ENCODE measurements around the gene MCCC1.
"Not testable (repeated sequence)": the region's sequence is repeated elsewhere in the genome, so short reads cannot be mapped to it uniquely, and the experiment has no call there.

The MCCC1 gene

GRCh38 chr3:183038757-183039156, 60.5 kb downstream of the MCCC1 start:
- no peak for DNase-seq

DNA sequence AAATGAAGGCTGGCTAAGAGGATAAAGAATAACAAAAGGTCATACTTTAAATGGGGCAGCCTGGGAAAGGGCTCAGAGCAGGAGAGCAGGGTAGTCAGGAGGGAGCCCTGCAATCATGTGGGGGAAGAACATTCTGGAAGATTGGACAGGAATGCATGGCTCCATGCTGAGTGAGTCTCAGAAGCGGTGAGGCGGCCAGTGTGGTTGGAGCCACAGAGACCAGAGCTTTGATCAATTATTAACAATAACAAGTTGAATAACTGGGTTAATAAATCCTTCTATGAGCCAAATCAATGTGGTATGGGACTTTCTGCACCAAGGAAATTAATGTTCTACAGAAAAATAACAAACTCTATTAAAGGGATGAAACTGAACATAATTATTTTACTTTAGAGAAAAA, 61.1 kb downstream of the MCCC1 start:
- no peak for DNase-seq

DNA sequence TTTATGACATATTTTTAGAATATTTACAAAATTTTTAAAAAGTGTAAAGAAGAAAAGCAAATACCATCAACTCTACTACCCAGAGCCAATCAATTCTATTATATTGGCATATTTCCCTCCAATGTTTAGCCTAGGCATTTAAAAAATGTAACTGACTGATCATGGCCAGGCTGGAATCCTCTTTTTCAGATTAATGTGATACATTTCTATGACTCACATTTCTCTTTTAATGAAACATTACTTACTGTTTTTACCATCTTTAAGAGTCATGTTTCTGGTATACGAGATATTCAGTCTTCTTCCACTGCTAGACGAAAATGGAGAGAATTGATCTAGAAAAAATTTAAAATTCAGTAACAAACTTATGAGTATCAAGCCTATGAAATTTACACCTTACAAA, 65.5 kb downstream of the MCCC1 start:
- no peak for DNase-seq

DNA sequence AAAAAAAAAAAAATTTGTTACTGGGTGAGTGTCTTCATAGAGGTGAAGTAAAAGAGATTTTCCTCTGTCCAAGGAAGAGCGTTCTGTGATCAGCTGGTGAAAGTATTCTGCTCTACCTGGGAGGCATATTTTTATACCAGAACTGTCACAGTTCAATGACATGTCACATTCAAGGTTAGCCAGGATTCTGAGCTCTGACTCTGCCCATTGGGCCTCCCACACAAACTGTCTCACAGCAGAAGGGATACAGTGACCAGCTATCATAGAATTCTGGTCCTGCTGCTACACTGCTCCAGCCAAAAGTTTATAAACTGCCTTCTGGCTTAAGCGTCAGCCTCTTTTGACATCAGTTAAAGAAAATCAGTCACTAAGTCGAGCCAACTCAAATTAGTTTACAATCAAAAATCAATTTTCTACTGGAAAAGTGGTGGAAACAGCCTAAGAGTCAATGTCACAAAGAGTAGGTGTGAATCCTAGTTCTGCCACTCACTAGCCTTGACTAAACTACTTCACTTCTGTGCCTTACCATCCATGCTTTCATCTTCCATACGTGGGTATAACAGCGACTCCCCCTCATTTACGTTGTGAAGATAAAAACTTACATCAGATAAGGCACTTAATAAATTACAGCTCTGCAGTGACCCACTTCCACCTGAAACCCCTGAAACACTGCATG, 66.3 kb downstream of the MCCC1 start:
- no peak for DNase-seq

GRCh38 chr3:183031826-183032225, 67.5 kb downstream of the MCCC1 start:
- no peak for DNase-seq

- DNase-seq = no peak
These were observed 70.9 kb downstream of the MCCC1 start for GRCh38 chr3:183028416-183028815.

DNA sequence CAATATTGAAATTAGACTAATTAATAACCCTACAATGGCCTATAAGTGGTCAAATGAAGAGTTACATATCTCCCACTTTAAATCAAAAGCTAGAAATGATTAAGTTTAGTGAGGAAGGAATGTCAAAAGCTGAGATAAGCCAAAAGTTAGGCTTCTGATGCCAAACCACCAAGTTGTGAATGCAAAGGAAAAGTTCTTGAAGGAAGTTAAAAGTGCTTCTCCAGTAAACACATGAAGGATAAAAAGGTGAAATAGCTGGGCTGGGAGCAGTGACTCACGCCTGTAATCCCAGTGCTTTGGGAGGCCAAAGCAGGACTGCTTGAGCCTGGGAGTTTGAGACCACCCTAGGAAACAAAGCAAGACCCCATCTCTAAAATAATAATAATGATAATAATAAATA, 72.0 kb downstream of the MCCC1 start:
- DNase-seq = no peak

- no peak for DNase-seq
These were observed 76.3 kb downstream of the MCCC1 start for GRCh38 chr3:183022936-183023516.

- DNase-seq = peak; percentile 1
These were observed 80.7 kb downstream of the MCCC1 start for GRCh38 chr3:183018421-183019192.

DNA sequence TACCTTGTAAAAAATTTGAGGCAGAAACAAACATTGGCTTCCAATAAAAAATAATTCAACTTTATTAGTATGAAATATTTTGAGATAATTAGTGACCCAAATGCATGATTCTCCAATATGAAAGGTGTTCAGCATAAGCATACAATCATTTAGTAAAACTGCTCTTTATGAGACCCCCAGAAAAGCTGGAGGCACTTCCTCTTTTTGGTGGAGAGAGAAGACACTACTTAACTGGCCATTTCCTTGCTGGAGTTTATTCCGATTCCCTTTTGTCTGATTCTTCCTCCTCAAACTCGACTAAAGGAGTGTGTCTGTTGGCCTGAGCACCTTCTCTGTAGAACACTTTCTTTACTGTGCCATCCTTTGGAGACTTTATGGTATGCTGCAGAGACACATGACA, 84.1 kb downstream of the MCCC1 start:
- DNase-seq = no peak

DNA sequence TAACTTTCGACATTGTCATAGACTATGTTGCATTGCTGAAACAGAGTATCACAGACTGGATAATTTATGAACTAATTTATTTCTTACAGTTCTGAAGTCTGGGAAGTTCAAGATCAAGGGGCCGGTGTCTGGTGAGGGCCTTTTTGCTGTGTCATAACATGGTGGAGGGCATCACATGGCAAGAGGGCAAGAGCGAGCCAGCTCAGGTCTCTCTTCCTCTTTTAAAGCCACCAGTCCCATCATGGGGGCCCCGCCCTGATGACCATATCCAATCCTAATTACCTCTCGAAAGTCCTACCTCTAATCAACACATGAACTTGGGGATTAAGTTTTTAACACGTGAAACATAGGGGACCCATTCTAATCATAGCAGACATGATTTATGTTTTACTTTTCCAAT, 85.4 kb downstream of the MCCC1 start:
- no peak for DNase-seq

DNA sequence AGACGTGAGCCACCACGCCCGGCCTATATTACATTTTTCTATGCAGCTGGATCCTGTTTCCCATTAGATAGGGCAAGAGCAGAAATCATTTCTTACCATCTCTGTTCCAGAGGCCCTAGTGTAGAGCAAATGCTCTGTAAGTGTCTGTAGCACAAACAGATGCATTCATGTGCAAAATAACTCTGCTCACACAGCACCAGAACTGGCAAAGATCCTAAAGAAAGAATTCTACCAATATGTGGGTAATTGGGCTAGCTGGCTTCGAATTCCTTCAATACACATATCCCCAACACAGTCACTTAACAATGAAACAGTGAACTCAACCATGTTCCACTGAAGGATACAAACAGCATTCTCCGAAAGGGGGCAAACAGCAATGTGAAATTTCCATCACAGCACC, 86.2 kb downstream of the MCCC1 start:
- DNase-seq = no peak

DNA sequence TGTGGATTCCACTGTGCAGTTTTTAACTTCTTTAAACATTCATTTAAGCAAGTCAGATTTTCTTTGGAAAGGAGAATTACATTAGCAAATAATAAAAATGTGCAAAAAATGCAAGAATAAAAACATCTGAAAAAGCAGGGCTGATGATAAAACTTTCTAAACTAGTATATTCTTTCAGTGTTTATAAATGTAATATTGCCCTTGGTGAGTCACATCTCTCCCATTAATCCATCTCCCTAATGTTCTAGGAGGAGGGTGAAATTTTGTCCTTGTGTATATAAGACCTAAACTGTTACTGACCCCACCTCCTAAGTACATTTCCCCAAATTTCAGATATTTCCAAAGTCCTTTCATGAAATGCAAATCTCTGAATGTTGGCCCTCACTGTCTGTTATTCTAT, 90.5 kb downstream of the MCCC1 start:
- DNase-seq = no peak

- no peak for DNase-seq
These were observed 91.0 kb downstream of the MCCC1 start for GRCh38 chr3:183008303-183008702.

DNA sequence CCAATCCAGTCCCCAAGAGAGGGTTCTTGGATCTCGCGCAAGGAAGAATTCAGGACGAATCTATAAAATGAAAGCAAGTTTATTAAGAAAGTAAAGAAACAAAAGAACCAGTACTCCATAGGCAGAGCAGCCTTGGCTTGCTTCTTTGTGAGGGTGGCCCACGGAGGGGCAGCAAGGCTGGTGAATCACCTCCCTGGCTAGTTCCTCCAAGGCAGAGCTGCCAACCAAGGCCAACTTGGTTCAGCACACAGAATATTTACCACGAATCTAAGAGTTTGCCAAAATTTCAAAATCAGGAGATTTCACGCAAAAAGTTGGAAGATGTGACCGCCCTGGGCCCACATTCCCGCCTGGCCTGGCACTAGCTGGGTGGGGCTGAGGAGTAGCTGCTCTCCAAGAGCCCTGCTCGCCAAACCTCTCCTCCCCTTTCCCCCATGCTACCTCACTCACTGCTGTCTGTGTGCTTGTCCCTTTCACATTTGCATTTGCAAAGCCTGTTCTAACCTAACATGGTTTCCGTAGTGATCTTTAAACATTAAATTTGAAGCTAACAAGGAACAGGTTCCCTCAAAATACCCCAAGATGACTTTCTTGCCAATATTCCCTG, 92.8 kb downstream of the MCCC1 start:
- DNase-seq = no peak

DNA sequence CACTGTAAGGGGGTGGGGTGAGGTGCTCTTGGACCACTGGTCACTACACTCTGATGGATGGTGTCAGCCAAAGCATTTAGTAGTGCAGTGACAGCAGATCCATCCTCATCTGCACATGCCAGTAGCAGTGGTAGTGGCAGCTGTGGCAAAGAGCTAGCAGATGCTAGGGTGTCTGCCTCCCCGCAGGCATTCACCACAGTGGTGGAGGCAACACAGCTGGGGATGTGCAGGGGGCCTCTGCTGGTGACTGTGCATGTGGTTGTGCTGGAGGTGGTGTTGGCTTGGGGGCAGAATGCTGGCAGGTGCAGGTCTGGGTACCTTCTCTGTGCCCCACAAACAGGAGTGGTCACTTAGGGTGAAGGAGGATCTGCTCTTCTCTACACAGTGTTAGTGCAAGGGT, 99.5 kb downstream of the MCCC1 start:
- DNase-seq = no peak

- not testable (repeated sequence) for DNase-seq
These were observed 105.7 kb downstream of the MCCC1 start for GRCh38 chr3:182993486-182994201.

DNA sequence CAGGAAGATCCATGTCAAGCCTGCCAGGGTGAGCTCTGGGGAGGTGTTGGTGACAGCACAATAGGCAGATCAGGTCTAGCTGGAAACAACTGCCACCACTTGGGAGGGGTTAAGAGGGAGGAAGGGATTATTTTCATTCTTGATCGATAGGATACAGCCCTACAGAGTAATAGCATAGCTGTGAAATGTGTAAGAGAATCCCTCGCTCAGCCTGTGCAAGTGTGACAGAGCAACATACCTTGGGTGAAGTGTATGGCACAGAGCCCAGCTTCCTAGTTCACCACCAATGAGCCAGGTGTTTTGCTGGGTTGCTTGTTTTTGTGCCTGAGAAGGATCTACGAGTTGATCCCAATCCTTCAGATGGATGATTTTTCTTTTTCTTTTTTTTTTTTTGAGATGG, 109.7 kb downstream of the MCCC1 start:
- DNase-seq = no peak

- DNase-seq = no peak
These were observed 113.3 kb downstream of the MCCC1 start for GRCh38 chr3:182986021-182986420.

GRCh38 chr3:182983876-182984275, 115.4 kb downstream of the MCCC1 start:
- no peak for DNase-seq

- DNase-seq = no peak
These were observed 118.3 kb downstream of the MCCC1 start for GRCh38 chr3:182981038-182981380.

DNA sequence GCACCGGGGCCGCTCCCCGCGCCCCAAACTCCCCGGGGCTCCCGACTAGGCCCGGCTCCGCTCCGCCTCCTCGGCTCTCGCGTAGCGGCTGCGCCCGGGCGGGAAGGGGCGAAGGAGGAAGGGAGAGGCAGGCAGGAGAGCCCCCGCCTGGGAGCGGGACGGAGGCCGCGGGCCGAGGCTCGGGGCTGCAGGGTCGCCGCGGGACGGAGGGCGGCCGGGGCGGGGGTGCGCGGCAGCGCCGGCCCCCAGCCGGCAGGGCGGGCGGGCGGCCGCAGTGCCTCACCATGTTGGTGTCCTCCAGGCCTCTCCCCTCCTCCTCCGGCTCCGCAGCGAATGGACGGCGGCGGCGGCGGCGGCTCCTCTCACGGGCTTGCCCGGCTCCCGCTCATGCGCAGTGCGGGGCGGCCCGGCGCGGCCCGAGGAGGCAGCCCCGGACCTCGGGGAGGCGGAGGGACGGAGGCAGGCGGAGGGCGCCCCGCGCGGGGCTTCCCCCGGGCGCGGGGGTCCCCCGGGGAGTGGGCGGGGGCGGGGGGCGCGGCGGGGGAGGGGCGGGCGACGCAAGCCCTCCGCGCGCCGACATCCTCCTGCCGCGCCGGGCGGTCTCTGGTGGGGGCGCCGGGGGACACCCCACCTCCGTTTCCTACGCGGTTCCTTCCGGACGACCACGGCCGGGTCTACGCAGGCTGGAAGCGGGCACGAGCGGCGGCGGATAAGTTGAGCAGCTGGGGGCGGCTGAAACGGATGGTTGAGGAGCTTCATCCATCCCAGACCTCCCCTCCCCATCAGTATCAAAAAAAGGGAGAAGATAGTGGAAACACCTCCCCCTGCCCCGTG, 118.9 kb downstream of the MCCC1 start, which contains the start of gene DCUN1D1:
Gene DCUN1D1 (minus strand): TSS at position 335 of the 834 bp plus-strand sequence. CDS start 49 bp downstream, at position 286.
- DNase-seq = peak; percentile 90

All from CD4-positive, alpha-beta T cell treated with Interleukin-21 for 1 hour (primary cell).